HT-29 (cell line): ENCODE data around the gene FAM50A. TPM values are rescaled to one million over a fixed set of nuclear protein-coding genes. Genes with fewer than 3 reads are reported as not detected.
"Not testable (repeated sequence)": the region's sequence is repeated elsewhere in the genome, so short reads cannot be mapped to it uniquely, and the experiment has no call there.

ENCODE experiments used
- DNase-seq: peaks from one replicate; pipeline ENCODE4 v3.0.0-alpha.2; 2015; ENCODE audit warnings: low spot score
- small RNA-seq: library from RNA; depleted of rRNA; stranded (forward); fragments of <200 nt; gene quantifications from one replicate; pipeline ENCODE3, GENCODE V24; 2014
- total RNA-seq: library from RNA; depleted of rRNA; stranded (reverse); fragments of >200 nt; shearing (Covaris generic); gene quantifications from 2 replicates; pipeline ENCODE4 v1.2.3, GENCODE V29; 2014; rRNA removed

The FAM50A gene
- total RNA-seq, 1 experiment from 2014 or later: 107 TPM

DNA sequence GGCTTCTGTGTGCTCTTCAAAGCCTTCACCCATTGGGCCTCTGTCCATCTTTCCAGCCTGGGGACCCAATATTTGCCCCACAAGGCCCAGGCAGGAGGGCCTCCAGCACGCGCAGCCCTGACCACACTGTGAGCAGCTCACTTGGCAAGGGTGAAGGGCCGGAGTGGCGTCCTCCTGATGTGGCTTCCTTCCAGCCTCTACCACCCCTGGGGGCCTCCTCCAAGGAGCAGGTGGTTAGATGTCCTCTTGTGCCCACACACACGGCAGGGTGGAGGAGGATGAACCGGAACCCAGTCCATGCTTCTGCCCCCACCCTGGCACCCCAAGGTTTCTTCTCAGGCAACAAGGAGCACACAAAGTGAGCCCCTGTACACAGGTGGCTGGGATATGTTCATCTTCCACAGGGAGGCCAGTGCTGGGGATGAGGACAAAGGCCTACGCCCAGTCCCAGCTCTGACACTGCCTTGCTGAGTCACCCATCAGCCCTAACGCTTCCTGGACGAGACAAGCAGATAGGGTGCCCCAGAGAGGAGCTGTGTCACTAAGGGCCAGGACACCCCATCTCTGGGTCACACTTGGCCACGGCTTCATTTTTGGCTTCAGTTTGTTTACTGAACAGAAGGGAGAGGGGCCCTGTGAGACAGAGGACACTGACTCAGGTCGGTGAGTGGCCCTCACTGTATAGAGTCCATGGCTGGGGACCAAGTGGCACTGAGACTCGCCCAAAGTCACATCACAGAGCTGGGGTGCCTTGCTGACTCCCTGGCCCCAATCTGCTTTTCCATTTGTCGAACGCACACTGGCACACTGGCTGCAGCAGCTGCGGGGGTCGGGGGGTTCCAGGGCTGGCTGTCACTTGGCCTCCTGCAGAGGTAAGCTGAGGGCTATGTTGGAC lies 40.6 kb downstream of the FAM50A start:
- peak; percentile 64 for DNase-seq

GRCh38 chrX:154485150-154486051 lies 41.5 kb downstream of the FAM50A start:
- DNase-seq: peak; percentile 41

DNA sequence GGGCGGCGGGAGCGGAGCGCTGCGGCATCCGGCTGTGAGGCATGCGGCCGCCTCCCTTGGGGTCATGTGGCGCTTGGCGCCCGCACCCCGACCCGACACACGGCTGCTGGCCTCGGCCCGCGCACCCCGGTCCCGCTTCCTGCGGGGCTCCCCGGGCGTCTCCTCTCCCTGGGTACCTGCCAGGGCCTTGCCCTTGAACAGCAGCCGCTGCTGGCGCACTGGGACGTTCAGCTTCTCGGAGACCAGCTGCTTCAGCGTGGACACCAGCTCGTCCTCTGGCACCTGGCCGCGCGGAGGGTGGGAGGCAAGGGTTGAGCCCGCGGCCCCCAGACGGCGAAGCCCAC lies 42.1 kb downstream of the FAM50A start:
- no peak for DNase-seq

DNA sequence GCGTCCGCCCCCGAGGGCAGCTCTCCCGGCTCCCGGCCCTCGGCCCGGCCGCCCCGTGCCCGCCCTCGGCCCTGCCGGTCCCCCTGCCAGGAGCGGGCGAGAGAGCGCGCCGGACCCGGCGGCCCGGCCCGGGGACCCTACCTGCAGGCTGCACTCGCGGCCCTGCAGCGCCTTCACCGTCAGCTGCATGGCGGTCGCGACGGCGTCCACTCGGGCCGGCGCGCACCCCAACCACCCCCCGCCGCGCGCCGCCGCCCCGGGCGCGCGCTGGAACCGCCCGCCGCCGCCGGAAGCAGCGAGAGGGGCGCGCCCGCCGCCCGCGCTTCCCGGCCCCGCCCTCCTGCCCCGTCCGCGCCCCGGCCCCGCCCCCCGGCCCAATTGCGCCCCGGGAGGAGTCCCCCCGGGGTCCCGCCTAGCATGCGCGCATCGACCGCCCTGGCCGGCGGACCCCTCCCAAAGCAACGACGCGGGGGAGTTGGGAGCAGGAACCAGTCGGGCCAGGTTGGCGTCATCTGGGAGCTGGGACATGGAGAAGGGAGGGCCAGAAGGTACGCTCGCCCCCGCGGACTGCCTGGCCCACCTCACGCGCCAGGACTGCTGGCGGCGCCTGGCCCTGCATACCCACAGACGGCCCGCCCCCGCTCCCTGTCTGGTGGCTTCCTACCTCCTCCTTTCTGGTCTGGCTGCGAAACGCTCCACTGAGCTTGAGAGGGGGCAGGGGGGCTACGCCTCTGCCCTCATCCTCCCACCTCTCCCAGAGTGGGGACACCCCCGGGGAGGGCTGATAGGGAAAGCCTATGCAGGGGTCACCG lies 42.7 kb downstream of the FAM50A start, which contains the start of gene UBL4A:
Gene UBL4A (minus strand): TSS at position 220 of the 812 bp plus-strand sequence. CDS start 31 bp downstream, at position 189.
- peak; percentile 89 for DNase-seq

GRCh38 chrX:154487518-154488290 lies 43.8 kb downstream of the FAM50A start:
- DNase-seq: no peak

DNA sequence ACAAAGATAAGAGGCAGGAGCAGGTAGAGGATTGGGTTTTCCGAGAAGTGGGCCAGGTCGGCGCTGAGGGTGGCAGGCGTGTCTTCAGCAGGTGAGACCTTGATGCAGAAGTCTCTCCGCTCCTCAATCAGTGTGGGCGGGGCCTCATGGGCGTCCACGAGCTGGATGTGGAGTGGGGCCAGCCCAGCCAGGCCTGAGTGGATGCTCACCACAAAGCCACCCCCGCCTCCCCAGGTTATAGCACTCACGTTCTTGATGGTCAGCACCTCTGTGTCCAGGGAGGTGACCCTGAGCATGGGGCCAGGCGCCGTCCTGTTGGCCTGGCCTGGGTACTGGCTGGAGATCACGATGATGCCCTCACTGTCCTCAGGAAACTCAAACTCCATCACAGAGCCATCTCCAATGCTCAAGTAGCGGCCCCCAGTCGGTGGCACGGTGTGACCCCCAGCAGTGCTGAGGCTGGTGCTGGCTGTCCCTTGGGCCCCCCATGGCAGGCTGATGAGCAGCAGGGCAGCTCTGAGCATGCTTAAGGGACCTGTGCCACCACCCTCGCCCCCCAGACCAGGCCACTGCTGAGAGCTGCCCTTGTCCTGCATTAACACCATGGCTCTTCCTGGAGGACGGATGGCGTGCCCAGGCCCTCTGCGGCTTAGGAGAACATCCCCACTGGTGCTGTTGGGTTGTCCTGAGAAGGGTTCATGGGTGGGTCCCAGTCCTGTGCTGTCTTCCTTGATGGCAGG lies 44.6 kb downstream of the FAM50A start:
- no peak for DNase-seq

DNA sequence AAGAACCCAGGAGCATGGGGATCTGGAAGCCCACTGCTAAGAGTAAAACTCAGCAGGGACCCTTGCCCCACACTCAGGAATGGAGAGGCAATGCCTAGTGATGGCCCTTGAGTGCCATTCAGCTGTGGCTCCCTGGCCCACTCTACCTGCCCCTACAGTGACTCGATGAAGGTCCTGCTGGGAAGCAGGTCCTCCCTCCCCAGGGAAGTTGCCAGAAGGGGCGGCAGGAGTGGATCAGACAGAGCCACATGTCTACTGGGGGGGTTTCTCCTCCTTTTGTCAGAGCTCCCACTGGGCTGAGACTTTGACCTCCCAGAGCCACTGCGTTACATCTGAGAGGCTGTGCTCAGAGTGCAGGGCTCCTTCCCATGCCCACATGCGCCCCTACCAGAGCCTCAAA lies 45.2 kb downstream of the FAM50A start:
- no peak for DNase-seq

GRCh38 chrX:154490021-154490413 lies 46.1 kb downstream of the FAM50A start:
- peak; percentile 49 for DNase-seq

- peak; percentile 98 for DNase-seq
These were observed 46.6 kb downstream of the FAM50A start, which contains the start of gene SLC10A3 for GRCh38 chrX:154490414-154491083. TSS of gene SLC10A3 (minus strand) at chrX:154490629. CDS start at chrX:154488940, 1,689 bp downstream.

- DNase-seq: no peak
These were observed 50.8 kb downstream of the FAM50A start for GRCh38 chrX:154494715-154495114.

- no peak for DNase-seq
These were observed 51.6 kb downstream of the FAM50A start for GRCh38 chrX:154495472-154495922.

DNA sequence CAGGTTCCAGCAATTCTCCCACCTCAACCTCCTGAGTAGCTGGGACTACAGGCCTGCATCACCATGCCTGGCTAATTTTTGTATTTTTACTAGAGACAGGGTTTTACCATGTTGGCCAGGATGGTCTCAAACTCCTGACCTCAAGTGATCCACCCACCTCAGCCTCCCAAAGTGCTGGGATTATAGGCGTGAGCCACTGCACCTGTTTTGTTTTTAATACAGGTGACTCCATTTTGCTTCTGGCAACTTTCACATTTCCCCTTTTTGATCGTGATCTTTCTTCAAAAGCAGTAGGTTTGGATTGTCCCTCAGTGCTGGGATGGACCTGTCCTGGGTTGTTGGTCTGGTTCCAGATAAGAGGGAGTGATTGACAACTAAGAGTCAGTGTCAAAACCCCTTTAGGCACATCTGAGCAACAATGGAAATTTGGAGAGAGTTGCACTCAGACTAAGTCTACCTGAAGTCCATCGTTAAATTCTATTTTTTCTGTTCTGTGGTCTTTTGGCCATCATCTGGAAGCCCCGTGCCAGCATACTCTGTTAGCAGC lies 52.7 kb downstream of the FAM50A start:
- DNase-seq: not testable (repeated sequence)

Small RNA genes lying within 50 kb of the gene (small RNA-seq; reads per million reads assigned to genes)
- not detected for gene MIR6858
- gene RN7SL697P: not detected
- not detected for gene SNORA70

Other genes starting within 250 kb of the FAM50A start
- not detected in 2 replicates for gene OPN1MW2, start 224.4 kb upstream of the FAM50A start, total RNA-seq
- gene OPN1MW3, start 186.6 kb upstream of the FAM50A start, total RNA-seq: not detected in 2 replicates
- not detected in 2 replicates for gene TEX28, start 149.0 kb upstream of the FAM50A start, total RNA-seq
- gene TKTL1, start 148.3 kb upstream of the FAM50A start, total RNA-seq: not detected in 2 replicates
- gene FLNA, start 69.5 kb upstream of the FAM50A start, total RNA-seq: 482 and 516 TPM in 2 replicates
- 70.5 and 87.0 TPM in 2 replicates for gene EMD, start 64.8 kb upstream of the FAM50A start, total RNA-seq
- gene RPL10, start 45.8 kb upstream of the FAM50A start, total RNA-seq: 4,676 and 4,679 TPM in 2 replicates
- gene DNASE1L1, start 34.9 kb upstream of the FAM50A start, total RNA-seq: 114 and 118 TPM in 2 replicates
- gene TAFAZZIN, start 32.6 kb upstream of the FAM50A start, total RNA-seq: 60.3 and 80.6 TPM in 2 replicates
- 162 and 181 TPM in 2 replicates for gene ATP6AP1, start 15.5 kb upstream of the FAM50A start, total RNA-seq
- 124 and 128 TPM in 2 replicates for gene GDI1, start 7.0 kb upstream of the FAM50A start, total RNA-seq
- gene PLXNA3, start 14.1 kb downstream of the FAM50A start, total RNA-seq: 33.6 and 40.8 TPM in 2 replicates
- 122 and 129 TPM in 2 replicates for gene LAGE3, start 35.1 kb downstream of the FAM50A start, total RNA-seq
- 195 and 203 TPM in 2 replicates for gene UBL4A, start 42.5 kb downstream of the FAM50A start, total RNA-seq
- 67.2 TPM in 2 replicates for gene SLC10A3, start 46.5 kb downstream of the FAM50A start, total RNA-seq
- 73.0 and 89.0 TPM in 2 replicates for gene FAM3A, start 72.1 kb downstream of the FAM50A start, total RNA-seq
- gene G6PD, start 102.7 kb downstream of the FAM50A start, total RNA-seq: 269 and 280 TPM in 2 replicates
- 43.4 and 51.1 TPM in 2 replicates for gene IKBKG, start 103.5 kb downstream of the FAM50A start, total RNA-seq
- not detected in 2 replicates for gene CTAG1A, start 141.0 kb downstream of the FAM50A start, total RNA-seq
- not detected in 2 replicates for gene CTAG1B, start 175.1 kb downstream of the FAM50A start, total RNA-seq
- not detected in 2 replicates for gene CTAG2, start 209.4 kb downstream of the FAM50A start, total RNA-seq